Endodermal cell (in vitro differentiated cells): Measurements from ENCODE around the gene NIBAN1. TPM values are rescaled to one million over a fixed set of nuclear protein-coding genes. Genes with fewer than 3 reads are reported as not detected.

Experiments
- DNase-seq: peaks from one replicate; pipeline ENCODE4 v3.0.0-alpha.2; 2017
- H3K27ac ChIP-seq: 2 replicates; pipeline ENCODE4 v1.5.1; 2013; ENCODE audit warnings: mild to moderate bottlenecking, low read depth, low read length, moderate library complexity
- H3K27me3 ChIP-seq: 2 replicates; pipeline ENCODE4 v1.6.1; 2013; ENCODE audit warnings: mild to moderate bottlenecking, low read length, moderate library complexity; ENCODE audit not compliant: insufficient read depth, control insufficient read depth, poor library complexity, severe bottlenecking
- H3K36me3 ChIP-seq: 2 replicates; pipeline ENCODE4 v1.7.0; 2013; ENCODE audit warnings: mild to moderate bottlenecking, low read length, moderate library complexity; ENCODE audit not compliant: control insufficient read depth, insufficient read depth
- H3K4me1 ChIP-seq: one replicate; pipeline ENCODE4 v1.7.0; 2013; ENCODE audit warnings: low read length; ENCODE audit not compliant: control insufficient read depth, insufficient read depth
- H3K4me3 ChIP-seq: 2 replicates; pipeline ENCODE4 v1.5.1; 2013; ENCODE audit warnings: mild to moderate bottlenecking, low read length, moderate library complexity
- H3K9ac ChIP-seq: 2 replicates; pipeline ENCODE4 v1.6.1; 2013; ENCODE audit warnings: mild to moderate bottlenecking, low read length, moderate library complexity; ENCODE audit not compliant: poor library complexity, severe bottlenecking; ENCODE audit errors: extremely low read depth
- H3K9me3 ChIP-seq: 2 replicates; pipeline ENCODE4 v1.6.1; 2013; ENCODE audit warnings: mild to moderate bottlenecking, low read length, moderate library complexity; ENCODE audit not compliant: control insufficient read depth
- H3K27ac Mint-ChIP-seq: 2 replicates; pipeline ENCODE4 v1.8.0; 2020; ENCODE audit warnings: mixed read lengths
- H3K27me3 Mint-ChIP-seq: 2 replicates; pipeline ENCODE4 v1.8.0; 2021; ENCODE audit warnings: mild to moderate bottlenecking, mixed read lengths; ENCODE audit not compliant: insufficient read depth
- H3K36me3 Mint-ChIP-seq: 2 replicates; pipeline ENCODE4 v1.8.0; 2020; ENCODE audit warnings: low read depth, mixed read lengths
- H3K4me1 Mint-ChIP-seq: 2 replicates; pipeline ENCODE4 v1.8.0; 2020; ENCODE audit warnings: mixed read lengths
- H3K4me3 Mint-ChIP-seq: 2 replicates; pipeline ENCODE4 v1.8.0; 2020; ENCODE audit warnings: mild to moderate bottlenecking, moderate library complexity, mixed read lengths
- H3K9me3 Mint-ChIP-seq: 2 replicates; pipeline ENCODE4 v1.8.0; 2020; ENCODE audit warnings: mild to moderate bottlenecking, mixed read lengths
- WGBS, 2 experiments: methylation state at CpG; one replicate each; pipeline versions ENCODE4 v1.1.5 to v1.1.7; 2013; ENCODE audit warnings: missing lambda C conversion rate in 2 of 2, mixed read lengths in 1 of 2; ENCODE audit not compliant: insufficient coverage in 1 of 2, insufficient read length in 1 of 2; 5-methylcytosine and 5-hydroxymethylcytosine counted together
- total RNA-seq, 2 donors: library from RNA; stranded (reverse); fragmentation: NEBNext Ultra II Directional in 1 of 2; extraction: Animal tissue kit (Norgen Biotek cat#: 25700) in 1 of 2; gene quantifications; 2 replicates in 1 of 2; 3 replicates in 1 of 2; pipeline ENCODE4 v1.2.1, GENCODE V29; 2021
- TF ChIP-seq, protein P1 (sequence below): fragments of 200-600 bp; sonication (generic); conservative IDR thresholded peaks from 2 replicates; pipeline ENCODE4 v1.5.0; 2021; ENCODE audit warnings: antibody characterized with exemption, mild to moderate bottlenecking

The NIBAN1 gene
- total RNA-seq, 2 donors from 2014 or later = 4.8 to 5.1 TPM

GRCh38 chr1:184947497-184948256 is 26.6 kb downstream of the NIBAN1 start:
- Histone ChIP-seq H3K4me1 (no peaks in the 10 kb centered on the region), H3K4me3 (no peak overlapping the region), H3K9ac (no peak overlapping the region), H3K27ac (no peak overlapping the region), H3K9me3 (no peaks in the 10 kb centered on the region), H3K36me3 (no peaks in the 10 kb centered on the region), H3K27me3 (no peaks in the 10 kb centered on the region)
- Mint-ChIP-seq H3K27ac (no peak overlapping the region), H3K27me3 (peaks cover 15% of the 10 kb centered on the region), H3K4me1 (no peaks in the 10 kb centered on the region), H3K9me3 (no peaks in the 10 kb centered on the region), H3K36me3 (no peaks in the 10 kb centered on the region), H3K4me3 (no peak overlapping the region)
- TF ChIP-seq, protein P1, sequence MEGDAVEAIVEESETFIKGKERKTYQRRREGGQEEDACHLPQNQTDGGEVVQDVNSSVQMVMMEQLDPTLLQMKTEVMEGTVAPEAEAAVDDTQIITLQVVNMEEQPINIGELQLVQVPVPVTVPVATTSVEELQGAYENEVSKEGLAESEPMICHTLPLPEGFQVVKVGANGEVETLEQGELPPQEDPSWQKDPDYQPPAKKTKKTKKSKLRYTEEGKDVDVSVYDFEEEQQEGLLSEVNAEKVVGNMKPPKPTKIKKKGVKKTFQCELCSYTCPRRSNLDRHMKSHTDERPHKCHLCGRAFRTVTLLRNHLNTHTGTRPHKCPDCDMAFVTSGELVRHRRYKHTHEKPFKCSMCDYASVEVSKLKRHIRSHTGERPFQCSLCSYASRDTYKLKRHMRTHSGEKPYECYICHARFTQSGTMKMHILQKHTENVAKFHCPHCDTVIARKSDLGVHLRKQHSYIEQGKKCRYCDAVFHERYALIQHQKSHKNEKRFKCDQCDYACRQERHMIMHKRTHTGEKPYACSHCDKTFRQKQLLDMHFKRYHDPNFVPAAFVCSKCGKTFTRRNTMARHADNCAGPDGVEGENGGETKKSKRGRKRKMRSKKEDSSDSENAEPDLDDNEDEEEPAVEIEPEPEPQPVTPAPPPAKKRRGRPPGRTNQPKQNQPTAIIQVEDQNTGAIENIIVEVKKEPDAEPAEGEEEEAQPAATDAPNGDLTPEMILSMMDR = no peak
- DNase-seq = no peak
- WGBS, 2 experiments = 67 to 80% methylated on average over 1 of the region's 1 CpG

- Histone ChIP-seq H3K36me3 (no peaks in the 10 kb centered on the region), H3K9ac (no peak overlapping the region), H3K9me3 (no peaks in the 10 kb centered on the region), H3K4me3 (no peak overlapping the region), H3K27ac (no peak overlapping the region), H3K27me3 (no peaks in the 10 kb centered on the region), H3K4me1 (no peaks in the 10 kb centered on the region)
- H3K4me1 Mint-ChIP-seq = peaks cover under 1% of the 10 kb centered on the region
- no peak overlapping the region for H3K27ac Mint-ChIP-seq
- no peak for DNase-seq
- TF ChIP-seq, protein P1 = no peak
- H3K9me3 Mint-ChIP-seq = no peaks in the 10 kb centered on the region
- H3K36me3 Mint-ChIP-seq = no peaks in the 10 kb centered on the region
- no peak overlapping the region for H3K4me3 Mint-ChIP-seq
- H3K27me3 Mint-ChIP-seq = no peaks in the 10 kb centered on the region
- 93 to 94% methylated on average over 4 to 5 of the region's 5 CpGs for WGBS, 2 experiments
Observed at GRCh38 chr1:184945678-184946412, 28.5 kb downstream of the NIBAN1 start.

GRCh38 chr1:184945029-184945428 is 29.3 kb downstream of the NIBAN1 start:
- Histone ChIP-seq H3K27me3 (no peaks in the 10 kb centered on the region), H3K27ac (no peak overlapping the region), H3K9me3 (no peaks in the 10 kb centered on the region), H3K4me1 (peaks cover 1% of the 10 kb centered on the region), H3K36me3 (no peaks in the 10 kb centered on the region), H3K9ac (no peak overlapping the region), H3K4me3 (no peak overlapping the region)
- no peak overlapping the region for H3K27ac Mint-ChIP-seq
- TF ChIP-seq, protein P1 = no peak
- WGBS, 2 experiments = 94 to 96% methylated on average over 2 of the region's 2 CpGs
- no peaks in the 10 kb centered on the region for H3K9me3 Mint-ChIP-seq
- H3K36me3 Mint-ChIP-seq = no peaks in the 10 kb centered on the region
- DNase-seq = no peak
- no peaks in the 10 kb centered on the region for H3K27me3 Mint-ChIP-seq
- H3K4me1 Mint-ChIP-seq = peaks cover 2% of the 10 kb centered on the region
- H3K4me3 Mint-ChIP-seq = no peak overlapping the region
